HG03571 (cell line): Measurements from ENCODE around the gene ATOSB.
"Not testable (repeated sequence)": the region's sequence is repeated elsewhere in the genome, so short reads cannot be mapped to it uniquely, and the experiment has no call there.

Experiments
- ATAC-seq: cut with Tn5 transposase; IDR thresholded peaks from one replicate; pipeline ENCODE4 v1.9.1; 2021; ENCODE audit not compliant: unreplicated experiment

The ATOSB gene

DNA sequence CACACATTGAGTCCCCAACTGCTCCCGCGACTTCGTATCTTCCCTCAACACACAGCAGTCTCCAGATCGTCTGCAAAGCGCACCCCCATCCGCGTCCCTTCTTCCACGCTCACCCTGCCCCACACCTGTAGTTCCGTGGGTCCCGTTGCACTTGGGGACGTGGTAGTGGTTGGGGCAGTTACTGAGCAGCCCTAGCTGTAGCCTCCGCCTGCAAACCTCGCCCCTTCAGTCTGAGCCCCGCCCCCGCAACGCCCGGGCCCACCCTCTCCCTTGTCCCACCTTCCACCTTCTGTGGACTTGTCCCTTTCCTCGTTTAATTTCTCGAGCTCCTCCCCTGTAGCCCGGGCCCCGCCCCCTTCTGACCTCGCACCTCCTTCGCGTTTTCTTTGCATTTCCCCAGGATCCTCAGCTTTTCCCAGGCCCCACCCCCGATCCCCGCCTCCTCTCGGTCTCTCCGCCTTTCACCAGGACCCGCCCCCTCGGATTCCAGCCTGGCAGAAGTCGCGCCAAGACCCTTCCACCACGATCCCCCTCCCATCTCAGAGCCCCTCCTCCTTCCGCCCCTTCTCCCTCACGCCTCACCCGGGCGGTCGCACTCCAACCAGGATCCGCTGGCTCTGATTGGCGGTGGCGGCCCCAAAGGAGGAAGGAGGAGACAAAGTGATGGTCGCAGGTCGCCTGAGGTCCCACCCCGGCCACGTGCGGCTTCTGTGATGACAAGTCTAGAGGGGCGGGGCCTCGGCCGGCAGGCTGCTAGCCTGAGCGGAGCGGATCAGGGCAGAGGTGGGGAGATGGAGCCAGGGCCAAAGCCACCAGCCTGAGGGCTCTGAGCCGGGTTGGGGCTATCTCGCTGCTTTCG lies at the start of gene ATOSB:
Gene ATOSB, minus strand, starts transcription at position 183 of the 859 bp plus-strand sequence. CDS start 7,588 bp downstream, outside the sequence.
- ATAC-seq, result peak; percentile 50

DNA sequence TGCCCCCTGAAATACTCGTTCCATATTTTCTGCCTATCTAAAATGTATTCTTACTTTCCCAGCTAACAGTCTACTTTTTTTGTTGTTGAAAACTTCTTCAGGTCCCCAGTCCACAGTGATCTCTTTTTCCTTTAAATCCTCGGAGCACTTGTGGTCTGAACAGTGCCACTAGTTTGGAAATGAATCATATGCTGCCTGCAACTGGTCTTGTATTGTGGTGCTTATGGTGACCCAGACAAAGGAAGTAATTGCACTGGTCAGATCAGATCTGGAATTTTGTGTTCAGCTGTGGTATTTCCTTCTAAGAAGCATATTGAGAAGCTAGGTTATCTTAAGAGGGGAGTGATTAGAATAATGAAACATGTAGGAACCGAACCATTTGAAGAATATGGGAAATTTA lies 49.0 kb upstream of the ATOSB start:
- ATAC-seq, result no peak

DNA sequence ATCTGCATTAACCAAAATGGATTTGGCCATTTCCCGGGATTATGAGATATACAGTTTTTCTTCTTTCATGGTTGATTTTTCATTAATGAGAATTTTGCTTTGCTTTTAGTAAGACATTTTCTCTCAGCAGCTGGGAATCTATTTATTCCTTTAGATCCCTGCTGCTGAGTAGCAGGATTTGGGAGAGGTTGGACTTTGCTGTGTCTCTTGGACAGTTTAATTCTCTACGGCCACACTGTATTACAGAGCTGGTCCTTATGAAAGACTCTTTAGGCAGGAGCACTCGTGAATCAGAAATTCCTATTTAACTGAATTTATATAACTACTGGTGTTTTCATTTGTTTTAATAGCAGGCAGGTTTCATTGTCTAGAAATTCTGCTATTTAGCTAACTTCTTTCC lies 47.8 kb upstream of the ATOSB start:
- no peak for ATAC-seq

DNA sequence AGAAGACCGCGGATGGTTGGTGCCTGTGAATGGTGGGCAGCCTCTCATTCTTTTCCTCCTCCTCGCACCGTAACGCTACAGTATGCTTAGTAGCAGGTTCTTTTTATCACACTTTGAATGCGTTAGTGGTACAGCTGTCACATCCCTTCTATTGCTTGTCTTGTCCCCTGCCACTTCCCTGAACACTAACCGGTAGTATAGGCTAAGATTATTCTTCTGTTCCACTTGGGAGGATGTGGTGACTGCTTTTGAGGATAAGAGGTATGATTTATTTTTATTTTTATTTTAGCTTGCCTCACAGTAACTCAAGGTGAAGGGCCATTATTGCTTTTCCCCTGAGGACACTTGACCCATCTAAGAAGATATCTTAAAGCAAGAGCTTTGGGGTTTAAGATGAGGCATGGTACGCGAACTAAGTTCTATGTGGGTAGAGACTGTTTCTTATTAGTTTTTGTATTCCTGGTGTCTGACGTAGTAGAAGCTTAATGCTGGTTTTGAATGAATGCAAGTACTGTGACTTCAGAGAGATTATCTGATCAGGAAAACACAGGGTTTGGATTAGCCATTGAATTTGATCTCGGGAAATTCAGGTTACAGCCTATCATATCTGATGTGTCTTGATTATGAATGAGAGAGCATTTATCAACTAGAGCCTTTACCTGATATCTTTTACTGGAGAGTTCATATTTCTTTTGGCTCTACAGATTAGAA lies 47.1 kb upstream of the ATOSB start:
- ATAC-seq, result no peak

DNA sequence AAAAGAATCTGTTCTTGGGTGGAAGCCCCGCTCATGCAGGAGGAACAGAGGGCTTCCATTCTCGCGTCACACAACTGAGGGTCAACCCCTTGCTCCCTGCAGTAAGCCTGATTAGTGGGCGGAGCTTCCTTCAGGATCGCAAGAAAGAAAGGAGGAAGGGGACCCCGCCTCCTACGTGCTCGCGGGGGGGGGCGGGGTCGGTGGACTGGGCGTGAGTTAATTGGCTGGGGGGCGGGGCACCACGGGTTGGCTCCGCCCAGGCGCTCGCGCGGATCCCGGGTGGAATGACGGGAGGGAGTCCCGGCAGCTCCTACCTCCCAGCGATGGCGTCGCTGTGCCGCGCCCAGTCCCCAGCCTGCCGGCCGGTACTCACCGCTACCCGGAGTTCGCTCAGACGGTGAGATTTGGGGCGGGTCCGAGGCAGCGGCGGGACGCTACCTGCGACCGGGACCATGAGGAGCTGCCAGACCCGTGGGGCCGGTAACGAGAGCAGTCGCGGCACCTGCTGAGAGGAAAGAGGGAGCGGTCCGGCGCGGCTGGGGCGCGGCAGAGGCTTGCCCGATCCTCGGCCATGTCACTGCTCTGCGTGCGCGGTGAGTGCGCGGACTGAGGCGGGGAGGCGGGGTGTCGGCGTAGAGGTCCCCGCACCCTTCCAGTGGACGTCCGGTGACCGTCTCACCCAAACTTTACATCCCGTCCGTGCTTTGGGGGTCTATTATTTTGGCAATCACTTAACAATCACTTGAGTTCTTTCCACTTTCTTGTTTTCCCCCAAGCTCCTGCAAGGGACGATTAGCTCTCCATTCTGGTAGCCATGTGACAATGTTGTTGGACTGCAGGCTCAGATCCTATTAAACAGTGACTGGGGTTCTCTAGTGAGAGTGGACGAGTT lies 46.3 kb upstream of the ATOSB start, which contains the start of gene UNC13B:
Gene UNC13B, plus strand, starts transcription at position 297 of the 892 bp plus-strand sequence. Its CDS starts 275 bp downstream, at position 572.
- peak; percentile 60 for ATAC-seq

DNA sequence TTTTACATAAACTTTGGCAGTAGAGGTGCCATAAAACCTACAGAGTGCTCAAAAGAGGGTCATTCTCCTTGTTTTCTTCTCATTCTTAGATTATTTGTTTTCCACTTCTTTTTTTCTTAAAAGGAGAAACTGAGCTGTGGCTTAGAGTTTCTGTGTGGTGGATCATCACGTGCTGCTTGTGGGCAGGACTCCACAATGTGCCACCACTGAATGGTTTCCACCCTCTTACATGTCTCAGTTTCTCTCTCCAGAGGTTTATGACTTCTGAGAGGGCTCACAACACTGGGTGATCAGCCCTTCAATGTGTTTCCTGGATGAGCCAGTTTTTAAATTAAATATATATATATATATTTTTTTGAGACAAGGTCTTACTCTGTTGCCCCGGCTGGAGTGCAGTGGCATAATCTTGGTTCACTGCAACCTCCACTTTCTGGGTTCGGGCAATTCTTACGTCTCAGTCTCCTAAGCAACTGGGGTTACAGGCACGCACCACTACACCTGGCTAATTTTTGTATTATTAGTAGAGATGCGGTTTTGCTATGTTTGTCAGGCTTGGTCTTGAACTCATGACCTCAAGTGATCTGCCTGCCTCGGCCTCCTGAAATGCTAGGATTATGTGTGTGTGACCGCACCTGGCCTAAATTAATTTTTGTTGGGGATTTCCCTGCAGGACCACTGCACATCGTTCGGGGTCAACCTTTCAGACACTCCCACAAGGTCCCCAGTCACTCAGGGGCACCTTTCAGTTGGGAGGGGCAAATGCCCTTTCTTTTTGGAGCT lies 43.0 kb upstream of the ATOSB start:
- no peak for ATAC-seq

DNA sequence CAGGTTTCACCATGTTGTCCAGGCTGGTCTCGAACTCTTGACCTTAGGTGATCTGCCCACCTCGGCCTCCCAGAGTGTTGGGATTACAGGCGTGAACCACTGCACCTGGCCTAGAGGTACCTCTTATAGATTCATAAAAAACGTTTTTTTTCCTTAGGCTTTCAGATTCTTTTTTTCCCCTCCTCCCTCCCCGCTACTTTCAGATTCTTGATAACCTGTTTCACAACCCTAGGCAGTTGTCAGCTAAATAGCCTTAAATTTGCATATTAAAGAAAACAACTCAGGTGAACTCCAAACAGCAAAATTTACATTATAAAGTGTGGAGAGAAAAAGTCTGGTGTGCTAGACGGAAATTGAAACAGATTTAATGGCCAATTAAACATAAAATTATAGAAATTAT lies 42.2 kb upstream of the ATOSB start:
- not testable (repeated sequence) for ATAC-seq

GRCh38 chr9:35156781-35157180 lies 41.1 kb upstream of the ATOSB start:
- no peak for ATAC-seq

DNA sequence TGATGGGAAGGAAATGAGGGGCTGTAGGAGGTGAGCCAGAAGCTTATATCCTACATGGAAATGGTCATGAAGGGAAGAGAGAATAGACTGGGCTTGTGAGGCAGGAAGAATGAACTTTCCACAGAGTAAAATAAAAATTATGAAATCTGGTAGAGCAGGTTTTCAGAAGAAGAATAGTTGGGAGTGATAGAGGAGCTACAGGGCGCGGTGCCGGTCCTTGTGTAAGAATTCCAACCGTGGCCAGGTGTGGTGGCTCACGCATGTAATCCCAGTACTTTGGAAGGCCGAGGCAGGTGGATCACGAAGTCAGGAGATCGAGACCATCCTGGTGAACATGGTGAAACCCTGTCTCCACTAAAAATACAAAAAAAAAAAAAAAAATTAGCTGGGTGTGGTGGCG lies 37.3 kb upstream of the ATOSB start:
- ATAC-seq, result no peak

DNA sequence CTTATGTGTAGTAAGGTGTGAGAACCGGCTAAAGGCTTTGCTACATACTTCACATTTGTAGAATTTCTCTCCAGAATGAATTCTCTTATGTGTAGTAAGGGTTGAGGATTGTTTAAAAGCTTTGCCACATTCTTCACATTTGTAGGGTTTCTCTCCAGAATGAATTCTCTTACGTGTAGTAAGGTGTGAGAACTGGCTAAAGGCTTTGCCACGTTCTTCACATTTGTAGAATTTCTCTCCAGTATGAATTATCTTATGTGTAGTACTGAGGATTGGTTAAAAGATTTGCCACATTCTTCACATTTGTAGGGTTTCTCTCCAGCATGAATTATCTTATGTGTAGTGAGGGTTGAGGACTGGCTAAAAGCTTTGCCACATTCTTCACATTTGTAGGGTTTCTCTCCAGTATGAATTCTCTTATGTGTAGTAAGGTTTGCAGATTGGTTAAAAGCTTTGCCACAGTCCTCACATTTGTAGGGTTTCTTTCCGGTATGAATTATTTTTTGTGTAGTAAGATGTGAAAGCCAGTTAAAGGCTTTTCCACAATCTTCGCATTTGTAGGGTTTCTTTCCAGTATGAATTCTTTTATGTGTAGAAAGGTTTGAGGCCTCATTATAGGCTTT lies 32.4 kb upstream of the ATOSB start:
- ATAC-seq, result not testable (repeated sequence)

DNA sequence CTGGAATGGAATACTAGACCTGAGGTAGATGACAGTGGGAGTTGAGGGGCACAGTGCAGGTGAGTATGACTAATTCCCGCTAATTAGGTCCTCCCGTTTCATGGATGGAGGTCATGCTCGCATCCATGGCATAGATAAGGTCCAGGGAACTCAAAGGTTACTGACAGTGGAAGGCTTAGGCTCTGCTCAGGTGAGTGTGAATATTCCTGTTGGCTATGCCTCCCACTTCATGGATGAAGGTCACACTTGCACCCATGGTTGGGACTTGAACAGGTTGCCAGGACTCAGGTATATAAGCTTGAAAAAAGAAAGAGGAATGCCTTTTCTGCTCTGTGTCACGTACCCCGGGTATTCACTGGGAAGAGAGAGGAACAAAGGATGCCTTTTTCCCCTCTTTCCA lies 26.4 kb upstream of the ATOSB start:
- no peak for ATAC-seq

DNA sequence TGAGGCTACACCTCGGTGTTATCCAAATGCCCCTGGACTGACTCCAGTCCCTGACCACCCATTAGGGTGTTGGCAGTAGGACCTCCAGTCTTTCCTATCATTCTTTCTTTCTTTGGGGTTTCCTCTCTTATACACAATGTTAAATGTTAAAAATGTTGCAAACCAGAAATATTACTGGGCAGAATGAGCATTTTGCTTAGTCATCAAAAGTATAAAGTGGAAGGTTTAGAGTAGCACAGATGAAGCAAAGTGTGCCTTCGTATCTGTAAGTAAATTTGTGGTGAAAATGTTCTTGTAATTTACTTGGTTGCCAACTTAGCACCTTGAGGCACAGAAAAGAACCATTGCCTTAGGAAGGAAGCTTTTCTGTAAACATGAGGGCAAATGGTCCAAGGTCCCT lies 24.4 kb upstream of the ATOSB start:
- ATAC-seq, result no peak

- ATAC-seq, result no peak
Measured at GRCh38 chr9:35136866-35137265, 21.2 kb upstream of the ATOSB start.

GRCh38 chr9:35135988-35136387 lies 20.3 kb upstream of the ATOSB start:
- ATAC-seq, result no peak

DNA sequence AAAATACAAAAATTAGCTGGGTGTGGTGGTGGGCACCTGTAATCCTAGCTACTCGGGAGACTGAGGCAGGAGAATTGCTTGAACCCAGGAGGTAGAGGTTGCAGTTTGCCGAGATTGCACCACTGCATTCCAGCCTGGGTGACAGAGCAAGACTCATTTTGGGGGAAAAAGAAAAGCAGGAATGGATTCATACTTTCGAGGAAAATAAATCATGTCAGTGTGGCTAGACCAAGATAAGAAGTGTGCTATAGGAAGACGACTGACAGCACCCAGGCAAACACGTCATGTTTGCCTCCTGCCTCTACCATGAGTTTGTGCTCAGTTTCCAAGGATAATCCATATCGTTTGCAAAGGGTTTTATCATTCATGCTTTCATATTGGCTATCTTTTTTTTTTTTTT lies 19.3 kb upstream of the ATOSB start:
- no peak for ATAC-seq

DNA sequence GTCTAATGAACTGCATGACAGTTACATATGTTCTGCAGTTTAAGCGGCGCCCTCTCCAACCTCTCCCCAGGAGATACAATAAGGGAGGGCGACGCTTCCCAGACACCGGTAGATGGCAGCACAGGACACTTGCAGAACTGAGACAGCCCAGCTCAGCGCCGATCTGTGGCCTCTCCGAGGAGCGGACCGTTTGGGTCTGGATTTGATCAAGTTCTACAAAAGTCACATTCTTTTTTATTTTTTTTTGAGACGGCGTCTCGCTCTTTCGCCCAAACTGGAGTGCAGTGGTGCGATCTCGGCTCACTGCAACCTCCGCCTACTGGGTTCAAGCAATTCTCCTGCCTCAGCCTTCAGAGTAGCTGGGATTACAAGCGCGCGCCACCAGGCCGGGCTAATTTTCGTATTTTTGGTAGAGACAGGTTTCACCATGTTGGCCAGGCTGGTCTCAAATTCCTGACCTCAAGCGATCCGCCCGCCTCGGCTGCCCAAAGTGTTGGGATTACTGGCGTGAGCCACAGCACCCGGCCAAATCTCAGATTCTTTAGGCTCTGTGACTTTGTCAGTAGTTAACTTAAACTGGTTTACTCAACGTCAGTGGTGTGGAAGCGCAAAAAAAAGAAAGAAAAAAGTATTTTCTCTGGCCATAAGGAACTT lies 1.4 kb upstream of the ATOSB start:
- peak; percentile 47 for ATAC-seq

- no peak for ATAC-seq
Measured at GRCh38 chr9:35116539-35116897, 856 bp upstream of the ATOSB start.

GRCh38 chr9:35114840-35115628 lies 628 bp downstream of the ATOSB start:
- ATAC-seq, result no peak
